GM19467 (cell line): Measurements from ENCODE around the gene DGKI.

Experiments used
- ATAC-seq: cut with Tn5 transposase; IDR thresholded peaks from one replicate; pipeline ENCODE4 v1.9.1; 2021; ENCODE audit warnings: mild to moderate bottlenecking, moderate library complexity; ENCODE audit not compliant: unreplicated experiment

The DGKI gene

GRCh38 chr7:137692399-137692798 is 154.4 kb downstream of the DGKI start:
- ATAC-seq: no peak

- ATAC-seq: no peak
Measured at GRCh38 chr7:137691566-137691965, 155.2 kb downstream of the DGKI start.

DNA sequence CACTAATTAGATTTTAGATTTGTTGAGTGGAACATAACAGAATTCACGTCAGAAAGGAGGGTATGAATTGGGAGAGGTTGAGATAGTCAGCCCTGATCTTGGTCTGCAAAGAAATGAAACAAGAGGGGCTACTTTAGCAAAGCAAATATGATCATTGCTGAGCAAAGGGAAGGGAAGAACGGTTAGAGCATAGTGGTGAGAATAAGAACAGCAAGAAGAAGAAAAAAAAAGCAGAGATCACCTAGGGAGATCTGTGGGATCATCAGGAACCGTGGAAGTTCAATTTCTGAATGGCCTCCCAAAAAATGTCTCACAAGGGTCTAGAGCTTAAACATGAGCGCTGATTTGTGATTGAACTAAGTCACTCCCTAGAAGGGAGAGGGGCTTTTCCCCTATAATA is 156.1 kb downstream of the DGKI start:
- no peak for ATAC-seq

GRCh38 chr7:137689761-137690160 is 157.0 kb downstream of the DGKI start:
- no peak for ATAC-seq

DNA sequence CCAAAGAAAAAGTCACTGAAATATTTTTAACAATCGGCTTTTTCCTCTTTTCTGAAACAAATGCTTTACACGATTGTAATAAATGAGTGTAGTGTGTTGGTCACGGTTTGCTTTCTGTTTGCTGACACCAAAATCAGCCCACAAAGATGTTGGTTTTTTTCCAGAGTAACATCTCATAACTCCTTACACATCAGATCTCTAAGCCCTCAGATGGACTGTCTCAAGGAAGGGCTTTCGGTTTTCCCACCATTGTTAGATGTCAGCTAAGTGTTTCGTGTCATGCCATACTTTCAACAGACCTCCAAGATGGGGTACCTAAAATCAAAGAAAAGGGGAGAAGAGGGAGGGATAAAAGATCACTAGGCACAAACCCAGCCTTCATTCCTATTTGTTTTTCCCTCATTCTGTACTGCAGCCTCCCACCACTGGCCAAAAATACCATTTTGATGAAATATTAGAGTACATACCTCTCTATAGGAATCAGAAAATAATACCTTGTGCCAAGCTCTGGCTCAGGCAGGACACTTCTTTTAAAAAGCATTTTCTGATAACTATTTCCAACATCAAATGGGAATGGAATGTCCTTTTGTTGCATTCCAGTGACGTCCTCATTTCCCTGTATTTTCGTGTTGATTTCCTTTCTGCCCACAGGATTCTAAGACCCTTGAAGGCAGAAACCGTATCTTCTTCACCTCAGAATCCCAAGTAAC is 159.1 kb downstream of the DGKI start:
- no peak for ATAC-seq

DNA sequence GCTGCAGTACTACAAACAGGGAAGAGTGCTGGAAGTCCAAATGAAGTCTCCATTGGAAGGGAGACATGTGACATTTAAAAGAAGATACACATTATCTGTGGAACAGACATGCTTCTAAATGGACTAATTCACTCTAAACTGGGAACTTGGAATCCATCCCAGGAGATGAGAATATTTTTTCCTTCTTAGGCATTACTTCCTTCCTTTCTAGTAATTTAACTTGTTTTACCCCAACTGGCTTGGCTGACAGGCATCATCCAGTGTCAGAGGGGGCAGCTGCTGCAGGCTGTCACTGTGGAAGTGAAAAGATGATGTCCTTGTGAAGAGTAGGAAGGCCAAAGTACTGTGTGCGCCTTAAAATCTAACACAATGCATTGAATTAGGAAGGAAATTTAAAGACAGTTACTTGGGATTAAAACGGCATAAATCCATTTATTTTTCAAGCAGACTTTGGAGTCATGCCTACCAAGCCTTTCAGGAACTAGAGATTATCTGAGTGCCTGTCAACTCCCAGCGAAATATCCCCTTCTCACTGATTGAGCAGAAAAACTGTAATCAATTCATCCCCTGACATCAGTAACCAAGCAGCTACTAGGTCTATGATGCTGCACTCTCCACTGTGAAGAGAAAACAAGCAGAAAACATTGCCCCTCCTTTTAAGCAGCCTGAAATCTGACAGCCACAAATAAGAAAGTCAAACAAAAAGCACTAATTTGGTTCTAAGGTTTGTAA is 161.2 kb downstream of the DGKI start:
- no peak for ATAC-seq

DNA sequence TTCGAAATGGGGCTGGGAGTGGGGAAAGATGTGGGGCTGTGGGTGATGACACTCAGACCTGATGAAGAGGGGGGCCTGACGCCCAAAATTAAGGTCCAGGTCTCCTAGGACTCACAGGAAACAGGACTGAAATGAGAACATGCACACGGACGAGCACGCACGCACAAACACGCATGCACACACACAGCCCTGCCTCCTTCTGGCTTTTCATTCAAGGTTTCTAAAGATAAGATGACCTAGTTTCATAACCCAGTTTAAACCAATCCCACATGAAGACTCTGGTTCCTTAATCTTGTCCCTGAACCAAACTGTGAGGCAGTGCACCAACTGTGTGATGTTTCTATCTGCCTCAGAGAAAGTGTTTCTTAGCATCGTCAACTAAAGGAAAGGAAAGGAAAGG is 162.0 kb downstream of the DGKI start:
- no peak for ATAC-seq

GRCh38 chr7:137684316-137684715 is 162.5 kb downstream of the DGKI start:
- ATAC-seq: no peak

- no peak for ATAC-seq
Measured at GRCh38 chr7:137682596-137682995, 164.2 kb downstream of the DGKI start.

DNA sequence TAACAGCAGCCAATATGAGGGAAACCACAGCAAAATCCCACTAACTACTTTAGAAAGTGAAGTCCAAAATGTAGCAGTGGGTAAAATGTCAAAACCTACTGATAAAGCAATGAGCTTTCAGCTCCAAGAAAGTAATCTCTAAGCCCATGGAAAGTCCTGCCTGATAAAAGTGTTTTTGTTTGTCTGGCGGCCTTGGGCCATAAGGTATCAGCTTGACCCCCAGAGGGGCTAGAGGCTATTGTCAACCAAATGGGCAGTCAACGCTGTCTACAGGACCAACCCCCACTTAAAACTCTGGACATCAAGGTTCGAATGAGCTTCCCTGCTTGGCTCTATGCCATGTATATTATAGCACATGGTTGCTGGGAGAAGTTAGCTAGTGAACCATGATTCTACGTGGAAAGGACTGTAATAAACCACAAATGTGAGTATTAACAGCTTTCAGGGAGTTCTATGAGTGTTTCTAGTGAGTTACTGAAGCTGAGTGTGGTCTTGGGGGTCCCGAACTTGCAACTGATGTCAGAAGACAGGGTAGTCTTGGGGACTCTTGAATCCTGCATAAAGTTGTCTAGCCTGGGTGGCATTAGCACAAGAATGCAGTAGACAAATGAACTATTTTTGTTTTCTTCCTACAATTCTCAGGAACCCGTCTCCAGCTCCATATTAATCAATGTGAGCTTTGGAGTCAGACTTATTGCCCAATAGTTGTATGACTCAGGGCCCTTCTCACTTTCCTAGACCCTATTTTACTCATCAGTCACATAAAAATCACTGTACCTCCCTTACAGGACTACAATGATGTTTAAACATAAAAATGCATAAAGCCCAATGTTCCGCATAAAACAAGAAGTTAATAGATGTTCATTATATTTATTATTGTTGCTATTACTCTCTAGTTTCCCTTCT is 164.9 kb downstream of the DGKI start:
- ATAC-seq: no peak

GRCh38 chr7:137674551-137675409 is 172.0 kb downstream of the DGKI start:
- no peak for ATAC-seq

GRCh38 chr7:137674048-137674447 is 172.7 kb downstream of the DGKI start:
- no peak for ATAC-seq

DNA sequence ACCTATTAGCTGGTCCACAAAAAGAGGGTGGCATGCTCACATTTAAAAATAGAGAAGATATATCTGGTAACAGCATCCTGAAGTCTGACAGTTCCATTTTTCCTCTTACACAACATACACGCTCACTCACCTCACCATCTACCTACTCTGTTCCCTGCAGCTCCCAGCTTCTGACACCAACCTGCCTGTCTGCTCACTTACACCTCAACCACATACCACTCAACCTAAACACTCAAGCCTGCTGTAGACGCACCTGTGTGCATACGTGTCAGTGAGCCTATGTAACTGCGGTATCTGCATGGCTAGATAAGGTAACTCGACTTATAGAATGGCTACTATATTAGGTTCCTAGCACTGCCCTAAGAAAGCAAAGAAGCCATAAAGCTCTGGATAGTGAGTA is 174.9 kb downstream of the DGKI start:
- ATAC-seq: no peak

GRCh38 chr7:137670222-137671064 is 176.3 kb downstream of the DGKI start:
- no peak for ATAC-seq

- ATAC-seq: no peak
Measured at GRCh38 chr7:137669706-137670105, 177.1 kb downstream of the DGKI start.

DNA sequence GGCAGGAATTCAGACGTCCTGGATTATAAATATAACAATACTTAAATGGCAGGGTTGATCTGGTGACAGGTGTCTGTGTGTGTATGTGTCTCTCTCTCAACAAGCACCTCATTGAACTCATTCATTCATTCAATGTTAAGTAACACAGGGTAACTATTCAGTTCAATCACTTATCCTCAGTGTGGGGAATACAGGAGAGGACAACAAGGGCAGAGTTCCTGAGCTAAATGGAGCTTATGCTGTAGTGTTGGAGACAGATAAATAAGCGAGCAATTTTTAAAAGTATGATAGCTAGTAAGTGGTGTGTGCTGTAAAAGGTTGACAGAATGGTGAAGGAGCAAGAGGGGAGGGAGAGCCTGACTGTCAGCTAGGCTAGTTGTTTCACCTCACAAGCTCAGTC is 178.4 kb downstream of the DGKI start:
- no peak for ATAC-seq

GRCh38 chr7:137667633-137668387 is 179.0 kb downstream of the DGKI start:
- ATAC-seq: no peak

GRCh38 chr7:137664846-137665245 is 181.9 kb downstream of the DGKI start:
- ATAC-seq: no peak

GRCh38 chr7:137661634-137662033 is 185.1 kb downstream of the DGKI start:
- ATAC-seq: no peak
